Gastrocnemius medialis (tissue), 4 donors: Measurements from ENCODE around the gene CAMTA2.

Experiments
- POLR2A ChIP-seq, 2 donors: fragments of 450-650 bp; IDR thresholded peaks; one replicate each; pipeline ENCODE4 v1.6.1; 2017; ENCODE audit warnings: antibody characterized with exemption in 2 of 2, mild to moderate bottlenecking in 2 of 2, moderate library complexity in 2 of 2
- TF ChIP-seq, protein P1 (sequence below), 5 experiments: fragments of 450-650 bp in 3 of 5; fragments of 200-600 bp in 2 of 5; sonication (generic) in 2 of 5; IDR thresholded peaks in 4 of 5; conservative IDR thresholded peaks in 1 of 5; 1 replicate in 4 of 5; 2 replicates in 1 of 5; pipeline ENCODE4 v1.5.1; 2016 to 2019; ENCODE audit warnings: antibody characterized with exemption in 5 of 5, mild to moderate bottlenecking in 3 of 5, moderate library complexity in 3 of 5

DNA sequence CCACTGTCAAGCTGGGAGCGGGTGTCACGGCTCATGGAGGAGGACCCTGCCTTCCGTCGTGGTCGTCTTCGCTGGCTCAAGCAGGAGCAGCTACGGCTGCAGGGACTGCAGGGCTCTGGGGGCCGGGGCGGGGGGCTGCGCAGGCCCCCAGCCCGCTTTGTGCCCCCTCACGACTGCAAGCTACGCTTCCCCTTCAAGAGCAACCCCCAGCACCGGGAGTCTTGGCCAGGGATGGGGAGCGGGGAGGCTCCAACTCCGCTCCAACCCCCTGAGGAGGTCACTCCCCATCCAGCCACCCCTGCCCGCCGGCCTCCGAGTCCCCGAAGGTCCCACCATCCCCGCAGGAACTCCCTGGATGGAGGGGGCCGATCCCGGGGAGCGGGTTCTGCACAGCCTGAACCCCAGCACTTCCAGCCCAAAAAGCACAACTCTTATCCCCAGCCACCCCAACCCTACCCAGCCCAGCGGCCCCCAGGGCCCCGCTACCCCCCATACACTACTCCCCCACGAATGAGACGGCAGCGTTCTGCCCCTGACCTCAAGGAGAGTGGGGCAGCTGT, 36.2 kb upstream of the CAMTA2 start:
- TF ChIP-seq, protein P1, sequence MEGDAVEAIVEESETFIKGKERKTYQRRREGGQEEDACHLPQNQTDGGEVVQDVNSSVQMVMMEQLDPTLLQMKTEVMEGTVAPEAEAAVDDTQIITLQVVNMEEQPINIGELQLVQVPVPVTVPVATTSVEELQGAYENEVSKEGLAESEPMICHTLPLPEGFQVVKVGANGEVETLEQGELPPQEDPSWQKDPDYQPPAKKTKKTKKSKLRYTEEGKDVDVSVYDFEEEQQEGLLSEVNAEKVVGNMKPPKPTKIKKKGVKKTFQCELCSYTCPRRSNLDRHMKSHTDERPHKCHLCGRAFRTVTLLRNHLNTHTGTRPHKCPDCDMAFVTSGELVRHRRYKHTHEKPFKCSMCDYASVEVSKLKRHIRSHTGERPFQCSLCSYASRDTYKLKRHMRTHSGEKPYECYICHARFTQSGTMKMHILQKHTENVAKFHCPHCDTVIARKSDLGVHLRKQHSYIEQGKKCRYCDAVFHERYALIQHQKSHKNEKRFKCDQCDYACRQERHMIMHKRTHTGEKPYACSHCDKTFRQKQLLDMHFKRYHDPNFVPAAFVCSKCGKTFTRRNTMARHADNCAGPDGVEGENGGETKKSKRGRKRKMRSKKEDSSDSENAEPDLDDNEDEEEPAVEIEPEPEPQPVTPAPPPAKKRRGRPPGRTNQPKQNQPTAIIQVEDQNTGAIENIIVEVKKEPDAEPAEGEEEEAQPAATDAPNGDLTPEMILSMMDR (IDR thresholded peaks at IDR 0.05 in 4 of 5, conservative IDR thresholded peaks at IDR 0.05 in 1 of 5) = no peak
- no peak for TF ChIP-seq POLR2A (IDR thresholded peaks at IDR 0.05)
